RPMI8226 (cell line): ENCODE data around the gene CRK.

Source experiments
- DNase-seq: peaks from one replicate; pipeline ENCODE4 v3.0.0-alpha.2; 2015

The CRK gene

DNA sequence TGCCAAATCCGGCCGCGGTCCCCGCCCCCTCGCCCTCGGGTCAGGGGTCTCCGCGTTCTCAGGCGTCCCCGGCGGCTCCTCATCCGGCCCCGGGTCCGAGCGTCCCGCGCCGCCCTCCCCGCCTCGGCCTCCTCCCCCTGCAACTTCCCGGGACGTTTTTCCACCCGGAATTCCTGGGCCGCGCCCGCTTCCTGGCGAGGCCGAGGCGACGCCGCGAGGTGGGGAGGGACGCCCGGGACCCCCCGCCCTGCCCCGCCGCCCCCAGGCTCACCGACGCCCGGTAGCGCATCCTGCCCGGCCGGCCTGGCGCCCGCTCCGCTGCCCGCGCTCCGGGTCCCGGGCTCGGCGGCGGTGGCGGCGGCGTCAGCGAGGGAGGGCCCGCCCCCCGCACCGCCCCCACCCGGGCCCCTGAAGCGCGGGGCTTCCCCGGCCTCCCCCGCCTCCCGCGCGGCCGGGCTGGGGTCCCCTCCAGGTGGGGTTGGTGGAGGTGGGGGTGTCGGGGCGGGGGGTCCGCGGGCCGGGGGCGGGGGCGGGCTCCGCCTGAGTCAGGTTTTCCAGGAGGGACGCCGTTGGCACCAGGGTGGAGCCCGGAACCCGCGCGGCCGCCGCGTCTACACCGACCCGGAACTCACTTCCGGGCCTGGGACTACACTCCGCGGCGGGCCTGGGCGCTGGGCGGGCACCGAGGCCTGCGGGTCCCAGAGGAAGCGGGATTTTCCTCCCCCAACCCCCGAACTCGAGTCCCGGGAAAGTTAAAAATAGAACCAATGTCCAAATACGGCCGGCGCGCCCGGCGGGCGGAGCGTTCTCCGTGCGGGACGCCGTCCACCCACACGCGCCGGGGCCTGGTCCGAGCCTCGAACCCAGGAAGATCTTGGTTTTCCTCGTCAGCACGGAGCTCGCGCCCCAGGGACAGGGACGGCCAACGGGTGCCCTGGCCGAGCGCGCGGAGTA, 29.7 kb upstream of the CRK start:
- DNase-seq: peak; percentile 56

DNA sequence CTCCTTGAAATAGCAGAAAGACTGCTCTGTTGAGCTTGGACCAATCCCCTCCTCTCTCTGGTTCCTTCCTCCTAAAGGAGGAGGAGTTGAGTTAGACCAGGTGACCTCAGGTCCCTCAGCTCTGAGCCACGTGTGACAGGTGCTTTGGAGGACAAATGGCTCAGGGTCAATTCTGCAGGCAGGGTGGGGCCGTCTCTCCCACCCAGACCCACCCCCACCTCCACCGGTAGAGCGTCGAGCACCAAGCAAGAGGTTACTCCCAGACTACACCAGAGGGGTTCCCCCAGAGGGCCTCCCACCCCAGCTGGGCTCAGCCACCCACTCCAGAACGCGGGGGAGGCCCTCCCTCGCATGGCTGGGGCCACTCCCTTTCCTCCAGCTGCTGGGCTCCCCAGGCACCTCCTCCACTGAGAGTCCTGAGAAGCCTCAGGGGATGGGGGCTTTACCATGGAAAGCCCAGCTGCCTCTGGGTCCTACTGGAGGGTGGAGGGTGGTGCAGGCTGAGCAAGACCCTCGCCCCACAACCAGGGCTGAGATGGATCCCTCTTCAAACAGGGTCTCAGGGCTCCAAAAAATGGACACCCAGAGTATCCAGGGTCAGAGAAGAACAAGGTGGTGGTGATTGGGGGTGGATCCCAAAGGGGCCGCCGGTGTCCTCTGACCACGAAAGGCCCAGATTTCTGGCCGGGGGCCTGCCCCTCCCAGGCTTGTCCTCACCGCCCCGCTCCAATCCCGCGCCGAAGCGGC, 28.8 kb upstream of the CRK start:
- peak; percentile 73 for DNase-seq

DNA sequence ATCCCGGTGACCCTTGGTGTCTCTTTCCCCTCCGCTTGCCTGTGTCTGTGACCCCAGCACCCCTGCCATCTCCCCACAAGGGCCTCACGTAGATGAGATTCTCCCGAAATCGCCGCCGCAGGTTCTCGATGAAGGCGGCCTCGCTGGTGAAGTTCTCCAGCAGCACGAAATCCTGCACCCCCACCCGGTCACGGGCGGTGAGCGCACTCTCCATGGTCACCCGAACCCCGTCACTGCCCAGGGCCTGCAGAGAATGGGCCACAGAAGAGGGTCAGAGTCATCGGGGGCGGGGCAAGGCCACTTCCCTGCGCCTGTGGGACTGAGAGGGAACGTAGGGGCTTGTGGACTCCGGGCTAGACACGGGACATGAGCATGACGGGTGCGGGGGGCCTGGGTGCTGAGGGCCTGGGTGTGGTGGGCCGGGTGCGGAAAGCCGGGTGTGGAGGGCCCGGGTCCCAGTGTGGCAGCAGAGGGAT, 28.1 kb upstream of the CRK start:
- no peak for DNase-seq

DNA sequence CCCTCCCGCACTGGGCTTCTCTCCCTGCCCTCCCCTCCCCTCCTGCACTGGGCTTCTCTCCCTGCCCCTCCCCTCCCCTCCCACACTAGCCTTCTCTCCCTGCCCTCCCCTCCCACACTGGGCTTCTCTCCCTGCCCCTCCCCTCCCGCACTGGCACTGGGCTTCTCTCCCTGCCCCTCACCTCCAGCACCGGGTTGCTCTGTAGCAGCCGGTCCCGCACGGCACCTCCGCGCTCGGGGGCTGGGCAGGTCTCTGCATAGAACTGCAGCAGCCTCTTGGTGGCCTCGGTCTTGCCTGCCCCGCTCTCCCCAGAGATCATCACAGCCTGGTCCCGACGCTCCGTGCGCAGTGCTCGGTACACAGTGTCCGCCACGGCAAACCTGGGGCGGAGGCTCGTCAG, 26.6 kb upstream of the CRK start:
- DNase-seq: no peak

DNA sequence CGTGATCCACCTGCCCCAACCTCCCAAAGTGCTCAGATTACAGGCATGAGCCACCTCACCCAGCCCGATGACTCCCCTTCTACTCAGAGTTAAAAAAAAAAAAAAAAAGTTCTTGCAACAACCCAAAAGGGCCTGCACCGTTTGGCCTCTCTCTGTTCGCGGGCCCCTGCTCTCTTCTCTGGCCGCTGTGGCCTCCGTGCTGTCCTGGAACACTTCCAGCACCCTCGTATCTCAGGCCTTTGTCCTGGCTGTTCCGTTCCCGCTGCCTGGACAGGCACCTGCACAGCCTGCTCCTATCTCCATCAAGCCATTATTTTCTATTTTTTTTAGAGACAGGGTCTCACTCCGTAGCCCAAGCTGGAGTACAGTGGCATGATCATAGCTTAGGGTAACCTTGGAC, 25.7 kb upstream of the CRK start:
- DNase-seq: no peak

DNA sequence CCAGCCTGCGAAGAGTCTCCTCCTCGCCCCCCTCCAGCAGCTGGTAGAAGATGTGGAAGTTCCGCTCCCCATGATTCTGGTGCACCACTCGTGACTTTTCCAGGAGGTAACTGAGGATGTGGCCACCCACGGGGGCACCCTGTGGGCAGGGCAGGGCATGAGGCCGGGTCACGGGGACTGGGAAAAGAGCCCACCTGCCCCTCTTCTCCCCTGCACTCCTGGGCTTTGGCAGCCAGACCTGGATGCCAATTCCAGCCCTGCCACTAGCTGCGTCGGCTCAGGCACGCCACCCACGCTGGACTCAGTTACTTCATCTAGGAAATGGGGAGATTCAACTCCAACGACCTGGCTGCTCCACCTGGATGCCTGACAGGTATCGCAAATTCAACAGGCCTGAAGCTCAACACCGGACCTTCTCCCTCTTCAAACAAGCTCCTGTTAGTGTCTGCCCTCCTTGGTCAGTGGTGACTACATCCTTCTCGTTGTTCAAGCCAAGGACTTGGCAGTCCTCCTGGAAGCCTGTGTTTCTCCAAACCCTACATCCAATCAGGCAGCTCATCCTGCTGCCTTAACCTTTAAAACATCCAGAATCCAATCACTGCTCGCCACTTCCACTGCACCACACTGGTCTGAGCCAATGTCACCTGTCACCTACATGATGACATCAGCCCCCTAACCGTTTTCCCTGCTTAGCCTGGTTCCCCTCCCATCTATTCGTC, 24.9 kb upstream of the CRK start:
- DNase-seq: no peak

DNA sequence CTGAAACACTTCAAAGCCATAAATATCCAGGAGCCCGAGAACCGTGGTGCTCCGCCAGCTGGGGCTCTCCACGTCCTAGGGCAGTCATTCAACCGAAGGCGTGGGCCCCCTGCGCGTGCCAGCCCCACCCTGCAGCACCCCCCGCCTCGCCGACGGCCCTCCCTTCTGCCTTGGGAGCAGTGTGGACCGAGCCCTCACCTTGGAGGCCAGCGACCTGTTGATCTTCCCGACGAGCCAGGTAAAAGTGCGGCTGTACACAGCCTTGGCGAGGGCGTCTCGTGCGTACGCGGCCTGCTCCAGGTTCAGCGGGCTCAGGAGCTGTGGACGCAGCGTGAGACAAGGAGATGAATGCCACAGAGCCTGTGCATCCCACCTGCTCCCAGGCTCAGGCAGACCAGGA, 22.4 kb upstream of the CRK start:
- no peak for DNase-seq

DNA sequence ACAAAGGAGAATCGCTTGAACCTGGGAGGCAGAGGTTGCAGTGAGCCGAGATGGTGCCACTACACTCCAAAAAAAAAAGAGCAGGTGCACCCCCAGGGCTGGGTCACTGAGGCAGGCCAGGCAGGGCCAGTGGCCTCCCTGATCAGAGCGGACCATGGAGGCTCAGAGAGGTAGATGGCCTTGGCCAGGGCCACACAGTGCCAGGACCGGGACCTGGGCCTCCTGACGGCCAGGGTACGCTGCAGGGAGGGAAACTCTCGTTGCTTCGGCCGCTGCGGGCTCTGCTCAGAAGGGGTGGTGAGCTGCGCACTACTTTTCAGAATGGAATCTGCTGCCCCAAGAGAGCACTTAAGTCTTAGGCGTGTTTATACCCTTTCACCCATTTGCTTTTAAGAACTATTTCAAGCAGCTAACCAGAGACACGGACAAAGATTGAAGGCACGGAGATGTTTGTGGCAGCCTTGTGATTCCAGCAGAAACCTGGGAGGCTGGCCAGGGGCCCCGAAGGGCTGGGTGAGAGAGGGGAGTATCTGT, 19.4 kb upstream of the CRK start:
- DNase-seq: no peak

DNA sequence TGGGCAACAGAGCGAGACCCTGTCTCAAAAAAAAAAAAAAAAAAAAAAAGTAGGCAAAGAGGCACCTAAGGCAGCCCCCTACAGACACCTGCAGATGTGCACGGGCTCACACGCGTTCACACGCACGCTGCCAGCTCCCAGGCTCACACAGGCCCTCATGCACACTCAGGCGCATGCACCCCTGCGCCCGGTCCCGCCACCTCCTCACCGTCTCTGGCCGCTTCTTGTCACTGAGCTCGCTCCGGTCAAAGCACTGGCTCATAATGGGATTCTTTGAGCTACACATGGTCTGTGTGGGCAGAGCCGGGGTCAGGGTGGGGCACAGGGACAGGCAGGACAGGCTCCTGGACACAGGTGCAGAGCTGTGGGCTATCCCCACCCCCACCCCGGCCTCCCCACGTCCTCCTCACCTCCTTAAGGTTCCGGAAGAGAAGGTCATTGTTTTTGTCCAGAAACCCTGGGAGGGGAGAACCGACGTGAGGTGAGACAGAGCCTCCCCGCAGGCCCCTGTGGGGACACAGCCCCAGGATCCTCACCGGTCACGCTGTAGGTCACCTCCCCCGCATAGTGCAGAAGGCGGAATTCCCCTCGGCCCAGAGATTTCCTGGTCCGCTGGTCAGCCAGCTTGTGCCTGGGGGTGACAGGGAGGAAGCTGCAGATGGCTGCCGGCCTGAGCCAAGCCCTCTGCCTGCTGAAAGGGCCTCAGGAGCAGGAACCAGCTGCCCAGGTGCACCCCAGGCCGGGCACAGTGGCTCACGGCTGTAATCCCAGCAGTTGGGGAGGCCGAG, 18.6 kb upstream of the CRK start:
- DNase-seq: no peak

DNA sequence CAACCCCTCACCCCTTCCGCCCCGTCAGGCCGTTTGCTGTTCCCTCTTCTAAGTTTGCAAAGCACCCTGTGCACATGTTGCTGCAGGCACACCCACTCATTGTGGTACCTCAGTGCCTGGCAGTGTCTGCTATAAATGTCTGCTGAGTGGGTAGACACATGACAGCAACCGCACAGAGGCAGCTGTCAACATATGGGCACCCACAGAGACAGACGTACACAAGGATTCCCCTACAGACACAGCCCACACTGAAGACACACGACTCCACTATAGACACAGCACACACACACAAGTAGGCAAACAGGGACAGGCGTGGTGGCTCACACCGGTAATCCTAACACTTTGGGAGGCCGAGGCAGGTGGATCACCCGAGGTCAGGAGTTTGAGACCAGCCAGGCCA, 17.8 kb upstream of the CRK start:
- no peak for DNase-seq

DNA sequence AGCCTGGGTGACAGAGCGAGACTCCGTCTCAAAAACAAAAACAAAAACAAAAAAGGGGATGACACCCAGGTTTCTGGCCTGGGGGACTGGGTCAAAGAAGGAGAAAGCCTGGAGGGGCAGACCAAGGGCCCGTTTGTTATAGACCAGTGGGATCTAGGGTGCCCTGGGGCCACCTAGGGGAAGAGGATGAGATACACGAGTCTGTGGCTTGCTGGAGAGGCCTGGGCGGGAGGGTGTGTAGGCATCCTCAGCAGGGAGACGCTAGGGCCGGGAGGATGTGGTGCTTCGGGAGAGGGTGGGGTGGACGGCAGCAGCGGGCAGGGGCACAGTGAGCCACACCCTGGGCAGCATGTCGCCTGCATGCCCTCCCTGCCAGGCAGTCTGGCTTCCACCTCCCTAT, 17.1 kb upstream of the CRK start:
- DNase-seq: no peak

DNA sequence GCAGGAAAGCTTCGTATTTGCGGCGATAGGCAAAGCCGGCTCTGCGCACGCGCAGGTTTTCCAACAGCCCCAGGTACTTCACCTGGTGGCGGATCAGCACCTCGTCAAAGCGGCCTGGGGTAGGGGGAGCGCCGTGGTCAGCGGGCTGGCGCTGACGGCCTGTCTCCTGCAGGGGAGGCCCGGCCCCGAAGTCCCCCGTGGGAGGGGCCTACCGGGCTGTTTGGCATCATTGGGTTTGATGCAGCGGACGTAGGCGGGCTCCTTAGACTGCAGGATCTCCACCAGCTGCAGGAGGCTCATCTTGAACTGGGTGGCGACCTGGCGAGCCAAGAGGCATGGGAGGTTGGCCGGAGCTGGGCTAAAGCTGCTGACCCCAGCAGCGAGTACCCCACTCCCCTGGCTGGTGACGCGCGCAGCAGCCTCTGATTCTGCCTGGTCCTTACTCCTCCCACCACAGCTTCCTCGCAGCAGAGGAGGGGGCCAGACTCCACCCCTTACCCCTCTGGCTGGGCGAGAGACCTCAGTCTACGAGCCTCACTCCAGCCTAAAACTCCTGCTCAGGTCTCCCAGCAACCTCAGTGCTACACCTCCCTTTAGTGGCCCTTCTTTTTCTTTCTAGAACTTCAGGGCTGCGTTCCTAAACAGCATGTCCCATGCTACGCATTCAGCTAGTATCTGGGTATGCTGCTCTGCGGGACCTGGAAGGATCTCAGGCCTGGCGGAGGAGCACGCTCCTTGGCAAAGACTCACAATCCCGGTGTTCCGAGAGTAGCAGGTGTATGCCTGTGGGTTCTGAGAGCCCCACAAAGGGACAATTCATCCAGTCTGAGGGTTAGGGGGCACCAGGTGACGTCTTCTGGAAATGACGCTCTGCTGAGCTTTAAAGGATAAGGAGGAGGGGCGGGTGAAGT, 16.1 kb upstream of the CRK start:
- no peak for DNase-seq

DNA sequence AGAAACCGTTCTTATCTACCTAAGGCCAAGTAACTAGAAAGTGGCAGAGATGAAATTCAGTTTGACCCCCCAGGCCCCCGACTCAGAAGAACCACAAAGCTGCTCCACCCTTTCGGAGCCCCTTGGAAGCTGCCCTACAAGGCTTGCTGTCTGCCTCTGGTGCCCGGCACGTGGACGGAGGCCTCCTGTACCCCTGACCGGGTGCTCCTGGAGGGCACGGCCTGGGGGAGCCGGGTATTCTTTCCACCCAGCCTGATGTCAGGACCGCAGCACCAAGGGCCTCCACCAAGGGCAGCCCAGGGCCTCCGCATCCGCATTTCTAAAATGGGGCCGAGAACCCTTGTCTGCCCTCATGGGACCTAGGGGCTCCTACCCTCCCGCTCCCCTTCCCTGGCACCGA, 15.5 kb upstream of the CRK start:
- DNase-seq: no peak

DNA sequence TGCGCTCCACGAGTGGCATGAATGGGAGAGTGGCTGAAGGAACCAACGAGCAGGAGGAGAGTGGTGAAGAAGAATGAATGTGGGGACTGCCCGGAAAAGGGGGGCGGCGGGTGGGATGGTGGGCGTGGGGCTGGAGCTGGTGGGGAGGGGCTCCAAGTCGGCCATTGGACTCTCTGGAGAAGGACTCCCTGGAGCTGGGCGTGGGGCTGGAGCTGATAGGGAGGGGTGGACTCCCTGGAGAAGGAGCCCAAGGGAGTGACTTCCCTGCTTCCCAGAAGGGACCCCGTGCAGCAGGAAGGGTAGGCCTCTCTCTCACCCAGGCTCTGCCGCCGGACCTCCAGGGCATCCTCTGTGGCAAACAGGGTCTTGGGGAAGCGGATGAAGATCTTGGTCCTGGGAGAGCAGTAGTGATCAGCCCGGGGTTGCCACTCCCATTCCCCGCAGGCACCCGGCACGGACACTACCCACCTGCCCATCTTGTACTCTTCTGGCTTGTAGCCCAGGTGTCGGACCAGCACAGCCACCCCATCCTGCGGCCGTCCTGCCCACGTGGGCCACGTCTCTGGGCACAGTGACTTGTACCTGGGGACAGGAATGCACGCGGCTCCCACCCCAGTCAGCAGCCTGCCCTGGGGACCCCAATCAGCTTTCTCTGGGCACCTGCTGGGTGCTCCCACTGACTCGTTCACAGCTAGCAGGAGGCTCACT, 14.9 kb upstream of the CRK start:
- no peak for DNase-seq

DNA sequence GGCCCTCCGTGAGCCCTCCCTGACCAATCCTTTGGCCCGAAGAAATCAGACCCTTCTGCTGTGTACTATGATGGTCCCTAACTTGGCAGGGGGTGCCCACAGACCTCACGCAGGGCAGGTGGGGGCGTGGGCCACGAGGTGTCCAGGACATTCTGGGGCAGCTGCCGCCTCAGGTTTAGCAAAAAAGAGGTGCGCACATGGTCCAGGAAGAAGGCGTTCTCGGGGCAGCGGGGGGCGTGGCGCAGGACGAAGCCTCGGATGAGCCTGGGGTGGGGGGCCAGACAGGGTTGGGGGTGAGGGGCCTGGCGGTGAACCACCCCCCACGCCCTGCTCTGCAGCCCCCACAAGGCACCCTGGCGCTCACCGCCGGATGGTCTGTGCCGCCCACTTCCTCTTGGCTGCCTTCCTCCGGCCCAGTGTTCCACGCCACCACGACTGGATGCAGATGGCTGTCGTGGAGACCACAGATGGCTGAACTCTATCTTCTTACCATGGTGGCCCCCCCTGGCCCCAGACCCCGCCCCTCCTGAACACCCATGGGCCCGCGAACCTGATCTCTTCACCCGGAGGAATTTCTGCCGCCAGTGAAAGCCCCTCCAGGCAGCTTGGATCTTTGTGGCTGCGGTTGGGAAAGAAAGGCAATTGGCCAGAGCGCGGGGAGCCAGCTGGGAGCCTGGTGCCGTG, 14.2 kb upstream of the CRK start:
- DNase-seq: no peak

DNA sequence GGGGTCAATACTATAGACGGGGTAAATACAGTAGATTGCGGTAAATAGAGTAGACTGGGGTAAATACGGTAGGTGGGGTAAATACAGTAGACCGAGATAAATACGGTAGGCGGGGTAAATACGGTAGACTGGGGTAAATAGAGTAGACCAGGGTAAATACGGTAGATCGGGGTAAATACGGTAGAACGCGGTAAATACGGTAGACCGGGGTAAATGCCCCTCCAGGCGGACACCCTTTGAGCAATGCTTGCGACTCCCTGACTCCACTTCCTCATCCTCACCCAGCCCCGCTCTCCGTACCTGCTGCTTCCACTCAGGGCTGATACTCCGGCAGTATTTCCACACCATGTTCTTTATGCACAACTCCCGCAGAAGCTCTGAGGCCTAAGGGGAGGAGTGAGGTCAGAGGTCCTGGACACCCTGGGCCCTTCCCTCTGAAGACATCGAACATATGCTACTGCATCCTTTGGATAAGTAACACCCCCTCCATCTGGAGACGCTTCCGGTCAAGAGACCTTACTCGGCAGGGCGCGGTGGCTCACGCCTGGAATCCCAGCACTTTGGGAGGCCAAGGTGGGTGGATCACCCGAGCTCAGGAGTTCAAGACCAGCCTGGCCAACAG, 13.3 kb upstream of the CRK start:
- DNase-seq: no peak

DNA sequence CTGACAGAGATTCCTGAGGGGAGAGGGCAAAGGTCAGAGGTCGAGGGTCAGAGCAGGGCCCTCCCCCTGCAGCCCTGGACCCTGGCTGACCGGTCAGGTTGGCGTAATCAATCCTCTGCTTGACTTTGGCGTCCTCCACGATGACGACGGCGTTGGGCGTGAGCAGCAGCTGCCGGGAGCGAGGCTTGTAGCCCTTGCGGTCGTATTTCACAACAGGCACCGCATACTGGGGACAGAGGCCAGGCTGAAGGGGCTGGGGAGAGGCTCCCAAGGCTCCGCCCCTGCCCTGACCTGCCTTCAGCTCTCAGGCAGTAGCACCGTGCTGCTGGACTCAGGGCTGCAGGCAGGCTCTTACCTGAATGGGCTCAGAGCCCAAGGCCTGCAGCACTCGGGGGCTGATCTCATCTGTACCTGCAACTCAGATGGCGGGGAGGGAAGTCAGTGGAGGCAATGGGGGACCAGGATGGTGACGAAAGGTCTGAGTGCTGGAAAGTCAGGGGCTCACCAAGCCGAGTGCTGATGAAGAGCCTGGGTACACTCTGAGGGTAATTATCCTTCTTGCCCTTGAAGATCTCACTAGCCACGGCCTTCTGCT, 12.0 kb upstream of the CRK start:
- DNase-seq: no peak

DNA sequence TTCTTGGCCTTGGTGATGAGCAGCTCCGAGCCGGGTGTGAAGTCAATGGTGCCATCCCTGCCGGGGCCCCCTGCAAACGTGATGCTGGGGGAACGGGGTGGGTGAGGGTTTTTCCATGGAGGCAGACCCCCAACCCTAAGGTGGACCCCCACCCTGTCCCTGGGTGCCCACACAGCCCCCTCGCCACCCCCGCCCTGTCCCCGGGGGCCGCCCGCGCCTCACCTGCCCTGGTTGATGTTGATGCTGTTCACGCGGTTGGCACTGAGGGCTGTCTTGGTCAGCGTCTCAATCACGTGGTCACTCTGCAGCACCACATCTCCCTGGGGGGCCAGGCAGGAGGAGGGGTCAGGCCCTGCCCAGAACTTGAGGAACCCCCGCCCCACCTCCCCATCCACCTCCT, 11.2 kb upstream of the CRK start:
- no peak for DNase-seq

DNA sequence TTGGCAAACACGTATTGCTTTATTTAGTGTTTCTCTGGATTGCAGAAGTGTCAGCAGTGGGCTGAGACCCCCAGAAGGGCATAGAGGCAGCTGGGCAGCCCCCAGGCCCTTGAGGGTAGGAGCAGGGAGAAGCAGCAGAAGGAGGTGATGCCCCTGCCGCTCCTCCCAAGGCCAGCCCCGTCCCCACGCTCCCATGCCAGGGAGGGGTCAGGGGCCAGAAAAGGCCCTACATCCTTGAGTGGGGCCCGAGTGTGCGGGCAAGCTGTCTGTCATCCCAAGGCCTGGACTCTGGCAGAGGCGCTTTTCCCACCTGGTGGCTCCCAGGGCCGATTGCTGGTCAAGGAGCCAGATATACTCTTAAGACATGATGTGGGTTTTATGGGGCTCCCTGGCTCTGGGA, 8.2 kb upstream of the CRK start:
- DNase-seq: no peak
